Trophoblast cell (in vitro differentiated cells and primary cell): Measurements from ENCODE around the gene NPAS1.

Experiments used
- DNase-seq, 2 donors: peaks; one replicate each; pipeline ENCODE4 v3.0.0-alpha.2; 2016
- H2AFZ ChIP-seq: 2 replicates; pipeline ENCODE4 v1.6.1; 2013; ENCODE audit warnings: low read length, moderate library complexity, mild to moderate bottlenecking; ENCODE audit not compliant: insufficient read depth, poor library complexity
- H2AK5ac ChIP-seq: 2 replicates; pipeline ENCODE4 v1.6.1; 2013; ENCODE audit warnings: mild to moderate bottlenecking, low read length
- H2BK120ac ChIP-seq: 2 replicates; pipeline ENCODE4 v1.6.1; 2013; ENCODE audit warnings: low read length, mild to moderate bottlenecking, moderate library complexity; ENCODE audit not compliant: insufficient read depth, poor library complexity
- H2BK12ac ChIP-seq: 2 replicates; pipeline ENCODE4 v1.6.1; 2013; ENCODE audit warnings: mild to moderate bottlenecking, low read length, moderate library complexity
- H2BK5ac ChIP-seq: 2 replicates; pipeline ENCODE4 v1.6.1; 2013; ENCODE audit warnings: low read length, low read depth, moderate library complexity, mild to moderate bottlenecking; ENCODE audit not compliant: poor library complexity
- H3K14ac ChIP-seq: 2 replicates; pipeline ENCODE4 v1.6.1; 2013; ENCODE audit warnings: mild to moderate bottlenecking, low read length
- H3K18ac ChIP-seq: 2 replicates; pipeline ENCODE4 v1.6.1; 2013; ENCODE audit warnings: mild to moderate bottlenecking, low read length
- H3K23ac ChIP-seq: 2 replicates; pipeline ENCODE4 v1.6.1; 2013; ENCODE audit warnings: low read length
- H3K27ac ChIP-seq: 2 replicates; pipeline ENCODE4 v1.5.1; 2013; ENCODE audit warnings: low read depth, mild to moderate bottlenecking, inconsistent platforms, low read length, moderate library complexity
- H3K27me3 ChIP-seq: 2 replicates; pipeline ENCODE4 v1.6.1; 2013; ENCODE audit warnings: inconsistent platforms, mild to moderate bottlenecking, low read length, moderate library complexity; ENCODE audit not compliant: insufficient read depth
- H3K36me3 ChIP-seq, 2 experiments: 1 replicate in 1 of 2; 2 replicates in 1 of 2; pipeline ENCODE4 v1.6.1; 2013; ENCODE audit warnings: low read length in 2 of 2, mild to moderate bottlenecking in 2 of 2, moderate library complexity in 1 of 2; ENCODE audit not compliant: insufficient read depth in 2 of 2, control insufficient read depth in 1 of 2
- H3K4ac ChIP-seq: 2 replicates; pipeline ENCODE4 v1.6.1; 2013; ENCODE audit warnings: low read depth, mild to moderate bottlenecking, low read length, moderate library complexity
- H3K4me1 ChIP-seq, 2 experiments: 1 replicate in 1 of 2; 2 replicates in 1 of 2; pipeline ENCODE4 v1.6.1; 2013; ENCODE audit warnings: low read length in 2 of 2, mild to moderate bottlenecking in 2 of 2, moderate library complexity in 1 of 2; ENCODE audit not compliant: insufficient read depth in 2 of 2, control insufficient read depth in 1 of 2
- H3K4me2 ChIP-seq: 2 replicates; pipeline ENCODE4 v1.6.1; 2013; ENCODE audit warnings: inconsistent platforms, mild to moderate bottlenecking, low read length, moderate library complexity
- H3K4me3 ChIP-seq: 2 replicates; pipeline ENCODE4 v1.5.1; 2013; ENCODE audit warnings: mild to moderate bottlenecking, low read depth, low read length, inconsistent platforms
- H3K79me1 ChIP-seq: one replicate; pipeline ENCODE4 v1.6.1; 2013; ENCODE audit warnings: low read length
- H3K79me2 ChIP-seq: 2 replicates; pipeline ENCODE4 v1.6.1; 2013; ENCODE audit warnings: low read length, mild to moderate bottlenecking; ENCODE audit not compliant: control insufficient read depth, insufficient read depth, poor library complexity
- H3K9ac ChIP-seq: 2 replicates; pipeline ENCODE4 v1.6.1; 2013; ENCODE audit warnings: mild to moderate bottlenecking, low read length
- H3K9me3 ChIP-seq: 2 replicates; pipeline ENCODE4 v1.6.1; 2013; ENCODE audit warnings: low read depth, mild to moderate bottlenecking, control low read depth, inconsistent platforms, low read length; ENCODE audit not compliant: insufficient read depth
- H4K12ac ChIP-seq: 2 replicates; pipeline ENCODE4 v1.6.1; 2013; ENCODE audit warnings: low read depth, mild to moderate bottlenecking, low read length, moderate library complexity
- H4K8ac ChIP-seq: 2 replicates; pipeline ENCODE4 v1.6.1; 2013; ENCODE audit warnings: low read depth, mild to moderate bottlenecking, low read length, moderate library complexity
- H4K91ac ChIP-seq: one replicate; pipeline ENCODE4 v1.6.1; 2013; ENCODE audit warnings: low read depth, mild to moderate bottlenecking, low read length, moderate library complexity
- WGBS: extraction: QIAGEN DNeasy Blood & Tissue Kit; methylation state at CpG from one replicate; pipeline ENCODE4 v1.1.7; 2013; ENCODE audit warnings: missing lambda C conversion rate; ENCODE audit not compliant: insufficient read length, insufficient coverage; ENCODE audit errors: extremely low coverage; 5-methylcytosine and 5-hydroxymethylcytosine counted together

NPAS1 gene

DNA sequence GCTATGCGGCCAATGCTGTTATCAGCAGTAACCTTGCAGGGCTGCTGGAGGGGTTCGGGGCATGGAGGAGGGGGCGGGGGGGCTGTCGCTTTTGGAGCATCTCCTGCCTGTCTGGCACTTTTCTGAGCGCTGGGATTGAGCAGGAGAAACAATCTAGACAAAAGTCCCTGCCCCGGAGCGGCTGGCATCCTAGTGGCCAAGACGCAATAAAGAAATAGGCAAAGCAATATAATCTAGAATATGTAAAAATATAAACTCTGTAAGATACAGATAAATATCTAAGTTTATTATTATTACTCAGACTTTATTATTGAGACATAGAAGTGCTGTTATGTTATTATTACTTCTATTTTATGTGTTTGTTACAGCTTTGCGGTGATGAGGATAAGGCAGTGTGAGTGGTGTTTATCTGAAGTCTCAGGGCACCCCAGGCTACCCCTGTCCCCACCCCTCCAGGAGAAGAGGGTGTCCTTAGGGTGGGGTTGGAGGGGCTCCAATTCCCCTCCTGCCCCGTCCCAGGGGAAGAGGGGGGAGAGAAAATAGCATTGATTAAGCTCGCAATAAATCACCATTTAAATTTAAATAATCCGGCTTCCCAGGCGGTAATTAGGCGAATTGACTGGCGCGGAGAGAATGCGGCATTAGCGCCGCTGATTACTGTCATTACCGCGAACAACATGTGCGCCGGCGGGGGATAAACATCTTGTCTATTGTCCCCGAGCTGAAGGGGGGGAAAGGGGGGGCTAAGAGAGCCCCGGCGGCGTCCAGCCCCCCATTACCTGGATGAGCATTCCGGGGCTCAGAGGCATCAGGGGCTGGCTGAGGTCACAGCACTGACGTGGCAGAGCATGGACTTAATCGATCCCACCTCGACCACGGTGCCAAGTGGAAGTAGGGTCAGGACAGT lies 3.2 kb downstream of the NPAS1 start:
- no peak overlapping the region for H4K12ac ChIP-seq
- H2BK120ac ChIP-seq: no peak overlapping the region
- no peaks in the 10 kb centered on the region for H3K79me1 ChIP-seq
- H3K9ac ChIP-seq: no peak overlapping the region
- no peak overlapping the region for H3K18ac ChIP-seq
- H2AK5ac ChIP-seq: no peak overlapping the region
- no peaks in the 10 kb centered on the region for H3K36me3 ChIP-seq
- H3K79me2 ChIP-seq: no peaks in the 10 kb centered on the region
- no peak overlapping the region for H3K27ac ChIP-seq
- H4K91ac ChIP-seq: no peak overlapping the region
- H2BK12ac ChIP-seq: no peak overlapping the region
- H2BK5ac ChIP-seq: no peak overlapping the region
- peaks cover 3% of the 10 kb centered on the region for H3K9me3 ChIP-seq
- no peak overlapping the region for H2AFZ ChIP-seq
- no peak overlapping the region for H4K8ac ChIP-seq
- no peak overlapping the region for H3K23ac ChIP-seq
- DNase-seq: no peak
- H3K4ac ChIP-seq: no peak overlapping the region
- peaks cover 5 to 15% of the 10 kb centered on the region in 2 experiments for H3K4me1 ChIP-seq
- WGBS: no CpG with 5 or more reads among the region's 33 CpGs
- H3K4me3 ChIP-seq: no peak overlapping the region
- peaks cover 46% of the 10 kb centered on the region for H3K27me3 ChIP-seq
- H3K14ac ChIP-seq: no peak overlapping the region
- H3K4me2 ChIP-seq: no peak overlapping the region

DNA sequence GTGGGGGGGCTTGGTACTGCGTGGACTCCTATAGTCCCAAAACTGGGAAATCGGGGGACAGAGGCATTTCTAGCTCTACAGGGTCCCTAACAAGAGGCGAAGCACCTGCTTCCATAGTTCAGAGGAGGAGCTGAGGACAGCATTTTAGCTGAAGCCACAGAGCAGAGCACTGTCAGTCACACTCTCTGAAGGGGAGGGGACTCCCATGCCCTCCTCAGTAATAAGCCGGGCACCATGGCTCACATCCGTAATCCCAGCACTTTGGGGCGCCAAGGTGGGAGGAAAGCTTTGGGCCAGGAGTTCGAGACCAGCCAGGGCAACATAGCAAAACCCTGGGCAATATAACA lies 3.8 kb downstream of the NPAS1 start:
- Histone ChIP-seq H3K9me3 (peaks cover 3% of the 10 kb centered on the region), H3K27ac (no peak overlapping the region), H2AFZ (no peak overlapping the region), H3K4me3 (no peak overlapping the region), H3K79me2 (no peaks in the 10 kb centered on the region), H3K9ac (no peak overlapping the region), H3K79me1 (no peaks in the 10 kb centered on the region), H2BK5ac (no peak overlapping the region), H2BK12ac (no peak overlapping the region), H3K4me2 (no peak overlapping the region), H3K4me1 (peaks cover 5 to 15% of the 10 kb centered on the region in 2 experiments), H2BK120ac (no peak overlapping the region), H3K4ac (no peak overlapping the region), H4K8ac (no peak overlapping the region), H3K36me3 (no peaks in the 10 kb centered on the region), H3K23ac (no peak overlapping the region), H2AK5ac (no peak overlapping the region), H4K91ac (no peak overlapping the region), H3K18ac (no peak overlapping the region), H3K27me3 (peaks cover 46% of the 10 kb centered on the region), H4K12ac (no peak overlapping the region), H3K14ac (no peak overlapping the region)
- WGBS: no CpG with 5 or more reads among the region's 7 CpGs
- no peak for DNase-seq

DNA sequence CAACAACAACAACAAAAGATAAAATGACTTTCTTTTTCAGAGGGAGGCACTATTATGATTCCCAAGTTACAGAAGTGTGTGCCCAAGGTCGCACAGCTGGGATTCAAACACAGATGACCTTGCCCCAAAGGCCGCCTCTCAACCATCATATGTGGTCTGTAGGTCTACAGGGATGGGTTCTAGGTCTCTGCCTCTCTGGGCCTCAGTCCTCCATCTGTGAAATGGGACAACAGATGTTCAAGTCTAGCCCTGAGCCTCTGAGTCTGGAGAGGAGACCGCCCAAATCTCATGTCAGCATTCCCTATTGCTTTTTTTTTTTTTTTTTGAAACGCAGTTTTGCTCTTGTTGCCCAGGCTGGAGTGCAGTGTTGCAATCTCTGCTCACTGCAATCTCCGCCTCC lies 4.9 kb downstream of the NPAS1 start:
- H2BK120ac ChIP-seq: no peak overlapping the region

DNA sequence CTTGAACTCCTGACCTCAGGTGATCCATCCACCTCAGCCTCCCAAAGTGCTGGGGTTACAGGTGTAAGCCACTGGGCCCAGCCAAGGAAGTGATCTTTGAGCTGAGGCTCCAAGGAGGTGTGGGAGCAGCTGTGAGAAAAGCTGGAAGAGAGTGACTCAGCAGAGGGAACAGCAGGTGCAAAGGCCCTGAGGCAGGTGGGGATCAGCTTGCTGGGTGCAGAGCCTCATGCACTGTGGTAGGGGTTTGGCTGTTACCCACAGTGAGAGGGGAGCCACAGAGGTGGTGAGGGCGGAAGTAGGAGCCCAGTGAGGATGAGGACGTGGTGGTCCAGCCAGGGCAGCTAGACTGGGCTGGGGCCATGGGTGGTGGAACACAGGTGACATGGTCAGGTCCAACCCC lies 6.5 kb downstream of the NPAS1 start:
- H4K12ac ChIP-seq: no peak overlapping the region
- no CpG with 5 or more reads among the region's 2 CpGs for WGBS
- H3K79me1 ChIP-seq: no peaks in the 10 kb centered on the region
- no peak overlapping the region for H3K14ac ChIP-seq
- H3K4me3 ChIP-seq: no peak overlapping the region
- no peak overlapping the region for H2BK5ac ChIP-seq
- H3K79me2 ChIP-seq: no peaks in the 10 kb centered on the region
- peaks cover 5% of the 10 kb centered on the region in 2 experiments for H3K4me1 ChIP-seq
- H4K91ac ChIP-seq: no peak overlapping the region
- DNase-seq: no peak
- H3K23ac ChIP-seq: no peak overlapping the region
- H2BK120ac ChIP-seq: no peak overlapping the region
- no peaks in the 10 kb centered on the region for H3K36me3 ChIP-seq
- no peak overlapping the region for H3K4me2 ChIP-seq
- no peak overlapping the region for H3K9ac ChIP-seq
- no peak overlapping the region for H2BK12ac ChIP-seq
- no peak overlapping the region for H4K8ac ChIP-seq
- H3K18ac ChIP-seq: no peak overlapping the region
- no peak overlapping the region for H2AFZ ChIP-seq
- H3K27ac ChIP-seq: no peak overlapping the region
- H3K27me3 ChIP-seq: peaks cover 24% of the 10 kb centered on the region
- no peak overlapping the region for H2AK5ac ChIP-seq
- H3K4ac ChIP-seq: no peak overlapping the region
- H3K9me3 ChIP-seq: peaks cover 3% of the 10 kb centered on the region

More for the DNA sequence above, 4.9 kb downstream of the NPAS1 start:
- no peak overlapping the region for H3K4me3 ChIP-seq
- no peak overlapping the region for H3K23ac ChIP-seq
- no peak overlapping the region for H4K91ac ChIP-seq
- no peak overlapping the region for H3K14ac ChIP-seq
- no peak overlapping the region for H4K12ac ChIP-seq
- H3K79me1 ChIP-seq: no peaks in the 10 kb centered on the region
- no peak overlapping the region for H3K18ac ChIP-seq
- H2AFZ ChIP-seq: no peak overlapping the region
- WGBS: no CpG with 5 or more reads among the region's 5 CpGs
- H3K27me3 ChIP-seq: peaks cover 39% of the 10 kb centered on the region
- H2BK12ac ChIP-seq: no peak overlapping the region
- H3K9me3 ChIP-seq: peaks cover 3% of the 10 kb centered on the region
- no peak overlapping the region for H2BK5ac ChIP-seq
- no peak for DNase-seq
- no peak overlapping the region for H3K4me2 ChIP-seq
- no peak overlapping the region for H2AK5ac ChIP-seq
- no peak overlapping the region for H3K9ac ChIP-seq
- H3K4ac ChIP-seq: no peak overlapping the region
- H3K27ac ChIP-seq: no peak overlapping the region
- H3K36me3 ChIP-seq: no peaks in the 10 kb centered on the region
- no peak overlapping the region for H4K8ac ChIP-seq
- H3K4me1 ChIP-seq: peaks cover 5 to 15% of the 10 kb centered on the region in 2 experiments
- H3K79me2 ChIP-seq: no peaks in the 10 kb centered on the region
